Choroid plexus epithelial cell (primary cell): Measurements from ENCODE around the gene GPS1.

Experiments used
- DNase-seq: peaks from one replicate; pipeline ENCODE4 v3.0.0-alpha.2; 2010; ENCODE audit warnings: low read depth
- H3K4me3 ChIP-seq: 2 replicates; pipeline ENCODE4 v1.5.1; 2011; ENCODE audit warnings: low read depth, mild to moderate bottlenecking, control low read depth, low read length, moderate library complexity
- TF ChIP-seq, protein P1 (sequence below): conservative IDR thresholded peaks from 2 replicates; pipeline ENCODE4 v1.5.1; 2011; ENCODE audit warnings: low read depth, mild to moderate bottlenecking, control low read depth, inconsistent platforms, low read length, moderate library complexity

GPS1 gene

DNA sequence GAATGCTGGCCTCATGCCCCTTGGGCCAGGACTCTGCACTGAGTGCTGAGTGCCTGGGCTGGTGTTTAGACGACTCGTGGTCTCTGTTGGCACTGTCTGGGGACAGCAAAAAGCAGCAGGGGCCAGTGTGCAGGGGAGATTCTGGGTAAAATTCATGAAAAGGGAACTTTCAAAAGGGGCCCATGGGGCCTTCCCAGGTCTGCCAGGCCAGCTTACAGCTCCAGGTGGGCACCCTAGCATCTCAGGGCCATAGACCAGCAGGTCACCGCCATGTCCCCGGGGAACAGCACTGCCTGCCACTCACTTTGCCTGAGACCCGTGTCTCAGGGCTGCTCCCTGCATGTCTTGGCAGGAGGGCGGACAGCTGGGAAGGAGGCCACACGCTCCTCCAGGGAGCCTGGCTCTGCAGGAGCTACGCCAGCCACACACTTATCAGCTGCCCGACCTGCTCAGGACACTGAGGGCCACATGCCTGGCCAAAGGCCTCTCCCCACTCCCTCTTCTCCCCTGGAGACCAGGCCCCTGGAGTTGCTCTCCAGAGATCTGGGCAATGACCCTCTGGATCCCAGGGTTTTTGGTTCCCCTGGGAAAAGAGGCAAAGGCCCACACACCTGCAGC, 55.1 kb downstream of the GPS1 start:
- no peak overlapping the region for H3K4me3 ChIP-seq
- DNase-seq: no peak
- TF ChIP-seq, protein P1, sequence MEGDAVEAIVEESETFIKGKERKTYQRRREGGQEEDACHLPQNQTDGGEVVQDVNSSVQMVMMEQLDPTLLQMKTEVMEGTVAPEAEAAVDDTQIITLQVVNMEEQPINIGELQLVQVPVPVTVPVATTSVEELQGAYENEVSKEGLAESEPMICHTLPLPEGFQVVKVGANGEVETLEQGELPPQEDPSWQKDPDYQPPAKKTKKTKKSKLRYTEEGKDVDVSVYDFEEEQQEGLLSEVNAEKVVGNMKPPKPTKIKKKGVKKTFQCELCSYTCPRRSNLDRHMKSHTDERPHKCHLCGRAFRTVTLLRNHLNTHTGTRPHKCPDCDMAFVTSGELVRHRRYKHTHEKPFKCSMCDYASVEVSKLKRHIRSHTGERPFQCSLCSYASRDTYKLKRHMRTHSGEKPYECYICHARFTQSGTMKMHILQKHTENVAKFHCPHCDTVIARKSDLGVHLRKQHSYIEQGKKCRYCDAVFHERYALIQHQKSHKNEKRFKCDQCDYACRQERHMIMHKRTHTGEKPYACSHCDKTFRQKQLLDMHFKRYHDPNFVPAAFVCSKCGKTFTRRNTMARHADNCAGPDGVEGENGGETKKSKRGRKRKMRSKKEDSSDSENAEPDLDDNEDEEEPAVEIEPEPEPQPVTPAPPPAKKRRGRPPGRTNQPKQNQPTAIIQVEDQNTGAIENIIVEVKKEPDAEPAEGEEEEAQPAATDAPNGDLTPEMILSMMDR: no peak
